Measurements from ENCODE around the gene TBCD. TPM values are rescaled to one million over a fixed set of nuclear protein-coding genes. Genes with fewer than 3 reads are reported as not detected.

Gene TBCD
- total RNA-seq, 1 experiment from 2014 or later = 173 TPM

- TF ChIP-seq ZNF425 (CRISPR knock-in tag; conservative IDR thresholded peaks at IDR 0.05) (no peak), ZSCAN18 (CRISPR knock-in tag; IDR thresholded peaks at IDR 0.05) (no peak), ZNF532 (CRISPR knock-in tag; IDR thresholded peaks at IDR 0.05; ENCODE audit: borderline replicate concordance) (no peak), ESRRA (CRISPR knock-in tag; IDR thresholded peaks at IDR 0.05; ENCODE audit: borderline replicate concordance) (no peak), SMAD4 (CRISPR knock-in tag; IDR thresholded peaks at IDR 0.05) (no peak)
Measured at GRCh38 chr17:82845163-82845807, 93.4 kb downstream of the TBCD start (continued).

DNA sequence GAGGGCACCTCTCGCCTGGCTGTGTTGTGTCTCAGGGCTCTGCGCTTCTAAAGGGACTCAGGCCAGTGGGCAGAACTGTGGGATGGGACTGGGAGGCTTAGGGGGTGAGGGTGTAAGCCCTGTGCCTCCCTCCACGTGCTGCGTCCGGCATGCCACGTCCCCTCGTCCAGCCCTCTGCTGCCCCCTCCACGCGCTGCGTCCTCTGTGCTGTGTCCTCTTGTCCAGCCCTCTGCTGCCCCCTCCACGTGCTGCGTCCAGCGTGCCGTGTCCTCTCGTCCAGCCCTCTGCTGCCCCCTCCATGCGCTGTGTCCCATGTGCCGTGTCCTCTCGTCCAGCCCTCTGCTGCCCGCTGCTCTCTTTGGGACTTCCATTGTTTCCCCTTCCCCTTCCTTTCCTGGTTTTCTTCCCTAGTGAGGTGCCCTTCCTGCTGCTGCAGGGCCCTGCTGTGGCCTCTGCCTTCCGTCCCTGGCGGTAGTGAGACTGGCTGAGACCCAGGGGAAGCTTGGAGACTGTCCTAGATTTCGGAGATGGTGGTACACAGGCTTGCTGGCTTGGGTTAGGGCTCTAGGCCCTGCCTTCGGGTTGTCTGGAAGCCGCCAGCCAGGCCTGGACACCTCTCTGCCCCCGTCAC lies 94.3 kb downstream of the TBCD start:
- H3K36me3 Mint-ChIP-seq = peaks cover 22% of the 10 kb centered on the region
- ATAC-seq = no peak
- peak overlapping the region; percentile 49; the same call in 1 of the 2 replicates for H3K27ac Mint-ChIP-seq
- DNase-seq (ENCODE audit: low spot score) = no peak
- no peaks in the 10 kb centered on the region for H3K27me3 Mint-ChIP-seq (ENCODE audit: low read depth)
- TF ChIP-seq ZNF671 (CRISPR knock-in tag; IDR thresholded peaks at IDR 0.05) = no peak
- TF ChIP-seq ZNF416 (CRISPR knock-in tag; IDR thresholded peaks at IDR 0.05) = no peak
- TF ChIP-seq CBFB (CRISPR knock-in tag; IDR thresholded peaks at IDR 0.05; ENCODE audit: low read depth) = no peak
- no peak for TF ChIP-seq ZNF532 (CRISPR knock-in tag; IDR thresholded peaks at IDR 0.05; ENCODE audit: borderline replicate concordance)
- TF ChIP-seq HMGXB4 (CRISPR knock-in tag; IDR thresholded peaks at IDR 0.05) = no peak
- TF ChIP-seq PRRX2 (CRISPR knock-in tag; IDR thresholded peaks at IDR 0.05) = no peak
- no peak for TF ChIP-seq IRF2 (CRISPR knock-in tag; IDR thresholded peaks at IDR 0.05; ENCODE audit: borderline replicate concordance, low read depth)
- no peak for TF ChIP-seq ZNF317 (CRISPR knock-in tag; IDR thresholded peaks at IDR 0.05; ENCODE audit: borderline replicate concordance, low read depth)
- POLR2A ChIA-PET = no interaction called here
- H3K9me3 Mint-ChIP-seq = peaks cover 4% of the 10 kb centered on the region
- H3K4me3 Mint-ChIP-seq = no peak overlapping the region
- H3K4me1 Mint-ChIP-seq = peaks cover 8% of the 10 kb centered on the region
- CTCF ChIA-PET = no interaction called here
